ENCODE results near the gene SFT2D2. TPM values are rescaled to one million over a fixed set of nuclear protein-coding genes. Genes with fewer than 3 reads are reported as not detected.

The SFT2D2 gene
- total RNA-seq, 2 experiments from 2014 or later: 65.6 to 72.1 TPM

GRCh38 chr1:168280296-168280927, 54.6 kb downstream of the SFT2D2 start, which contains the start of gene TBX19:
Gene TBX19, plus strand, starts transcription at chr1:168280877. Its CDS starts 214 bp downstream, at chr1:168281091.
- Mint-ChIP-seq H3K27ac (no peak within 1 kb of the TSS), H3K9me3 (peaks cover 17% of the 10 kb centered on the region), H3K36me3 (ENCODE audit: low read depth) (peaks cover 10% of the 10 kb centered on the region), H3K4me1 (peaks cover 3% of the 10 kb centered on the region), H3K4me3 (no peak within 1 kb of the TSS), H3K27me3 (no peaks in the 10 kb centered on the region)
- DNase-seq: no peak
- ChIA-PET POLR2A (no interaction called here), CTCF (interaction anchor here (1.3 kb wide), 1 partner anchor 10 kb away, joined by 3 read pairs; no protein-coding TSS in a partner anchor)

- Mint-ChIP-seq H3K4me3 (no peak overlapping the region), H3K36me3 (ENCODE audit: low read depth) (peaks cover 12% of the 10 kb centered on the region), H3K27ac (no peak overlapping the region), H3K9me3 (peaks cover 12% of the 10 kb centered on the region), H3K4me1 (peaks cover 14% of the 10 kb centered on the region), H3K27me3 (no peaks in the 10 kb centered on the region)
- ChIA-PET CTCF (no interaction called here), POLR2A (no interaction called here)
- no peak for DNase-seq
Measured at GRCh38 chr1:168281603-168282325, 56.0 kb downstream of the SFT2D2 start.

DNA sequence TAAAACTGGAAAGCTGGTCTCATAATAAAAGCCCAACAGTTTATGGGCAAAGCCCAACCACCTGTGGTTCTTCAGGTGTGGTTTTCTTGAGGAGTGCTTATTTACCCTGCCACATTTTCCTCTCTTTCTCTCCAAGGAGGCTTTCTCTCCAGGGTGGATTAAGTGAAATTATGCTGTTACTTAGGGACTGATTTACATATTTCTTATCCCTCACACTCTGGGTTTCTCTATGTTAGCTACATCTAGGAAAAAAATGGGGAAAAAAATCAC, 59.7 kb downstream of the SFT2D2 start:
- POLR2A ChIA-PET: interaction anchor here (1.3 kb wide), 1 partner anchor 59 kb away, joined by 3 read pairs; the partner anchor contains the start of gene SFT2D2
- Mint-ChIP-seq H3K27me3 (no peaks in the 10 kb centered on the region), H3K4me3 (no peak overlapping the region), H3K9me3 (no peaks in the 10 kb centered on the region), H3K4me1 (peaks cover 22% of the 10 kb centered on the region), H3K27ac (no peak overlapping the region), H3K36me3 (ENCODE audit: low read depth) (peaks cover 5% of the 10 kb centered on the region)
- CTCF ChIA-PET: no interaction called here
- no peak for DNase-seq

DNA sequence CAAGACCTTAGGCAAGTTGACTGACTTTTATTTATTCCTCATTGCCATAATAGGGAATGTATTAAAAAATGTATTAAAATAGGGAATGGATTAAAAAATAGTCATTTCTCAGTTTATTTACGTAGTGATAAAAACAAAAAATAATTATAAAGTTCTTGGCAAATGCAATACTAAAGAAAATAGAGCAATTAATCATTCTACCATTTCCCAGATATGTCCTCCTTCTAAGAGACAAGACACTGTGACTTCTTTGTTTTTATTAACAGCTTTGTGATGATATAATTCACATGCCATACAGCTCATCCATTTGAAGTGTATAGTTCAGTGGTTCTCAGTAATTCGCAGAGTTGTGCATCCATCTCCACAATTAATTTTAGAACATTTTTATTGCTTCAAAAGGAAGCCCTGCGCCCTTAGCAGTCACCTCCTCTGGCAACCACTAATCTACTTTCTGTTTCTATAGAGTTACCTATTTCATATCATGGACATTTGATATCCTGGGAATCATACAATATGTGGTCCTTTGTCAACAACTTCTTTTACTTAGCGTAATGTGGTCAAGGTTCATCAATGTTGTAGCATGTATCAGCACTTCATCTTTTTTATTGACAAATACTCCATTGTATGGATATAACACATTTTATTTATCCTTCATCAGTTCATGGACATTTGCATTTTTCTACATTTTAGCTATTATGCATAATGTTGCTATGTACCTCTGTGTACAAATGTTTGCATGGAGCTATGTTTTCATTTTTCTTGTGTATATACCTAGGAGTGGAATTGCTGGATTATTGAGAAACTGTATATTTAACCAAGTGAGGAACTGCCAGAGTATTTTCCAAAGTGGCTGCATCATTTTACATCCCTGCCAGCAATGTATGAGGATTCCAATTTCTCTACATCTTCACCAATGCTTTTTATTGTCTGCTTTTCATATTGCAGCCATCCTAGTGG, 60.4 kb downstream of the SFT2D2 start:
- H3K27ac Mint-ChIP-seq: no peak overlapping the region
- no peaks in the 10 kb centered on the region for H3K9me3 Mint-ChIP-seq
- ChIA-PET POLR2A (interaction anchor here (0.6 to 1.3 kb wide), 4 partner anchors 56 to 119 kb away, joined by 3 read pairs; partner anchors contain the start of genes SFT2D2 and TIPRL), CTCF (interaction anchor here (1.2 to 1.9 kb wide), 4 partner anchors 19 to 56 kb away, joined by 3 to 8 read pairs (median 6); no protein-coding TSS in a partner anchor)
- peaks cover 5% of the 10 kb centered on the region for H3K36me3 Mint-ChIP-seq (ENCODE audit: low read depth)
- no peak overlapping the region for H3K4me3 Mint-ChIP-seq
- no peak for DNase-seq
- peaks cover 22% of the 10 kb centered on the region for H3K4me1 Mint-ChIP-seq
- no peaks in the 10 kb centered on the region for H3K27me3 Mint-ChIP-seq

GRCh38 chr1:168287237-168287664, 61.4 kb downstream of the SFT2D2 start:
- H3K27me3 Mint-ChIP-seq: no peaks in the 10 kb centered on the region
- H3K9me3 Mint-ChIP-seq: no peaks in the 10 kb centered on the region
- CTCF ChIA-PET: interaction anchor here (1.2 to 1.9 kb wide), 4 partner anchors 18 to 55 kb away, joined by 3 to 8 read pairs (median 6); no protein-coding TSS in a partner anchor
- no peak for DNase-seq
- POLR2A ChIA-PET: interaction anchor here (0.6 to 1.0 kb wide), 4 partner anchors 61 to 224 kb away, joined by 3 read pairs; partner anchors contain the start of genes SFT2D2 and TIPRL
- H3K4me1 Mint-ChIP-seq: peaks cover 22% of the 10 kb centered on the region
- H3K27ac Mint-ChIP-seq: no peak overlapping the region
- no peak overlapping the region for H3K4me3 Mint-ChIP-seq
- peaks cover 5% of the 10 kb centered on the region for H3K36me3 Mint-ChIP-seq (ENCODE audit: low read depth)

GRCh38 chr1:168288311-168289052, 62.7 kb downstream of the SFT2D2 start:
- Mint-ChIP-seq H3K4me1 (peaks cover 22% of the 10 kb centered on the region), H3K36me3 (ENCODE audit: low read depth) (peaks cover 5% of the 10 kb centered on the region), H3K27me3 (no peaks in the 10 kb centered on the region), H3K9me3 (no peaks in the 10 kb centered on the region), H3K27ac (no peak overlapping the region), H3K4me3 (no peak overlapping the region)
- CTCF ChIA-PET: interaction anchor here (1.9 kb wide), 1 partner anchor 53 kb away, joined by 8 read pairs; no protein-coding TSS in a partner anchor
- no peak for DNase-seq
- POLR2A ChIA-PET: no interaction called here

- no peak overlapping the region for H3K27ac Mint-ChIP-seq
- no peaks in the 10 kb centered on the region for H3K9me3 Mint-ChIP-seq
- peaks cover 13% of the 10 kb centered on the region for H3K4me1 Mint-ChIP-seq
- ChIA-PET CTCF (no interaction called here), POLR2A (no interaction called here)
- H3K4me3 Mint-ChIP-seq: no peak overlapping the region
- DNase-seq: no peak
- peaks cover 3% of the 10 kb centered on the region for H3K36me3 Mint-ChIP-seq (ENCODE audit: low read depth)
- H3K27me3 Mint-ChIP-seq: no peaks in the 10 kb centered on the region
Measured at GRCh38 chr1:168291222-168291837, 65.5 kb downstream of the SFT2D2 start.

DNA sequence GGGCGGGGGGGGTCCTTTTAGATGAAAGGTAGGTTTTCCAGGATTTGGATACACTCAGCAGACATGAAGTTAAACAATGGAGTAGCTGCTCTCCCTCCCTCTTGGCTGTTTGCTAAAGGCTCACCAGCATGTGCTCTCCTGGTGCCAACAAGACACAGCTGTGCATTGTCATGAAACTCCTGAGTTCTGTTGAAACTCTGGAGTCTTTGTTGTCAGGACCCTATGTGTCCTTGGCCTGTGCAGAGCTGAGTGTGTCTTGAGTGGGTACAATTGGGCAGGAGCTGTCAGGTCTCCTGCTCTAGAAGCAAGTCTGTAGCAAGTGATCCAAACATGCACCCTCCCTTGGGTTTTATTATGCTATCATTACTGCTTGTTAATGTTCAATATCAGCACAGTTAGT, 67.6 kb downstream of the SFT2D2 start:
- ChIA-PET CTCF (interaction anchor here (0.6 to 1.0 kb wide), 2 partner anchors 58 to 1244 kb away, joined by 3 read pairs; no protein-coding TSS in a partner anchor), POLR2A (interaction anchor here (0.6 kb wide), 1 partner anchor 255 kb away, joined by 3 read pairs; no protein-coding TSS in a partner anchor)
- DNase-seq: no peak
- Mint-ChIP-seq H3K4me3 (no peak overlapping the region), H3K9me3 (no peaks in the 10 kb centered on the region), H3K27ac (no peak overlapping the region), H3K36me3 (ENCODE audit: low read depth) (no peaks in the 10 kb centered on the region), H3K27me3 (no peaks in the 10 kb centered on the region), H3K4me1 (no peaks in the 10 kb centered on the region)

- Mint-ChIP-seq H3K27ac (no peak overlapping the region), H3K4me3 (no peak overlapping the region), H3K27me3 (no peaks in the 10 kb centered on the region), H3K9me3 (no peaks in the 10 kb centered on the region), H3K36me3 (ENCODE audit: low read depth) (no peaks in the 10 kb centered on the region), H3K4me1 (no peaks in the 10 kb centered on the region)
- ChIA-PET CTCF (interaction anchor here (1.3 kb wide), 1 partner anchor 26 kb away, joined by 3 read pairs; no protein-coding TSS in a partner anchor), POLR2A (no interaction called here)
- DNase-seq: no peak
Measured at GRCh38 chr1:168295411-168296114, 69.8 kb downstream of the SFT2D2 start.

DNA sequence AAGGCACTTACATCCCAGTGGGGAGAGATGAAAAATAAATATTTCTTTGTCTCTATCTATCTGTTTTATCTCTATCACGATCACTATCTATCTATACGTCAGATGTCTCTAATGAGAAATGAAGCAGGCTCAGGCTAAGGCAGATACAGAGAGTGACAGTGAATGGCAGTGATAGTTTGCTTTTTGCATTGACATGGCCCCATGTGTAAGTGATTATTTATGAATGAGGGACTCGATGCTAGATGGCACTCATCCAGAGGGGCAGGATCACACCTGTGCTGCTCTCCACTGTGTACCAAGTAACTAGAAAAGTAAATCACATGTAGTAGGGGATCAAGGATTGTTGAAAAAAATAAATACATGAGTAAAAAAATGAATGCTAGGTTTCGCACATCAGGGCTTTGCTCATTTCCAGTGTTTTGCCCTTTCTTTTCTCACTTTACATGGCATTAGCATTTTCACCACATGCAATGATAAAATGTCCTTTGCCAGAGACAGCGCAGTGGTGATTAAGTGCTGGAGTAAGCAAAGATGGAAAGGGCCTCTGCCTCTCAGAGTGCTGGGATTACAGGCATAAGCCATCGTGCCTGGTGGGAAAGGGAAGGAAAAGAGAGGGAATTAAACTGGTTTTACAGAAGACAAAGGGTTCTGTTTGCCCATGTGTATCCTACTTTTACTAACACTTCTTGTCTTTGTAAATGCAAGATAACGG, 71.4 kb downstream of the SFT2D2 start:
- no peaks in the 10 kb centered on the region for H3K27me3 Mint-ChIP-seq
- ChIA-PET POLR2A (no interaction called here), CTCF (no interaction called here)
- H3K36me3 Mint-ChIP-seq (ENCODE audit: low read depth): no peaks in the 10 kb centered on the region
- H3K27ac Mint-ChIP-seq: no peak overlapping the region
- H3K9me3 Mint-ChIP-seq: no peaks in the 10 kb centered on the region
- no peak overlapping the region for H3K4me3 Mint-ChIP-seq
- no peaks in the 10 kb centered on the region for H3K4me1 Mint-ChIP-seq
- DNase-seq: no peak

- H3K27me3 Mint-ChIP-seq: no peaks in the 10 kb centered on the region
- ChIA-PET CTCF (no interaction called here), POLR2A (no interaction called here)
- no peaks in the 10 kb centered on the region for H3K9me3 Mint-ChIP-seq
- H3K27ac Mint-ChIP-seq: no peak overlapping the region
- no peaks in the 10 kb centered on the region for H3K36me3 Mint-ChIP-seq (ENCODE audit: low read depth)
- DNase-seq: no peak
- no peaks in the 10 kb centered on the region for H3K4me1 Mint-ChIP-seq
- H3K4me3 Mint-ChIP-seq: no peak overlapping the region
Measured at GRCh38 chr1:168298446-168298845, 72.6 kb downstream of the SFT2D2 start.
